Activated CD8-positive, alpha-beta memory T cell treated with anti-CD3 and anti-CD28 coated beads for 36 hours (primary cell): ENCODE data around the gene ZBTB9. TPM values are rescaled to one million over a fixed set of nuclear protein-coding genes. Genes with fewer than 3 reads are reported as not detected.

Source experiments
- CTCF ChIA-PET: fragments of 350-600 bp; sonication (Branson Sonifier 250); formaldehyde crosslinking; loops from one replicate; lab custom pipeline; 2021; ENCODE audit warnings: antibody characterized with exemption; lab: Charles Lee
- POLR2A ChIA-PET: fragments of 350-600 bp; sonication (Branson Sonifier 250); formaldehyde crosslinking; loops from one replicate; lab custom pipeline; 2021; ENCODE audit warnings: antibody characterized with exemption; lab: Charles Lee
- total RNA-seq, 2 experiments: library from RNA; stranded (reverse); gene quantifications; one replicate each; pipeline ENCODE4 v1.2.3, GENCODE V29; 2021

The ZBTB9 gene, protein sequence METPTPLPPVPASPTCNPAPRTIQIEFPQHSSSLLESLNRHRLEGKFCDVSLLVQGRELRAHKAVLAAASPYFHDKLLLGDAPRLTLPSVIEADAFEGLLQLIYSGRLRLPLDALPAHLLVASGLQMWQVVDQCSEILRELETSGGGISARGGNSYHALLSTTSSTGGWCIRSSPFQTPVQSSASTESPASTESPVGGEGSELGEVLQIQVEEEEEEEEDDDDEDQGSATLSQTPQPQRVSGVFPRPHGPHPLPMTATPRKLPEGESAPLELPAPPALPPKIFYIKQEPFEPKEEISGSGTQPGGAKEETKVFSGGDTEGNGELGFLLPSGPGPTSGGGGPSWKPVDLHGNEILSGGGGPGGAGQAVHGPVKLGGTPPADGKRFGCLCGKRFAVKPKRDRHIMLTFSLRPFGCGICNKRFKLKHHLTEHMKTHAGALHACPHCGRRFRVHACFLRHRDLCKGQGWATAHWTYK
- 10 to 100 TPM; 14.2 to 15.1 TPM for total RNA-seq

DNA sequence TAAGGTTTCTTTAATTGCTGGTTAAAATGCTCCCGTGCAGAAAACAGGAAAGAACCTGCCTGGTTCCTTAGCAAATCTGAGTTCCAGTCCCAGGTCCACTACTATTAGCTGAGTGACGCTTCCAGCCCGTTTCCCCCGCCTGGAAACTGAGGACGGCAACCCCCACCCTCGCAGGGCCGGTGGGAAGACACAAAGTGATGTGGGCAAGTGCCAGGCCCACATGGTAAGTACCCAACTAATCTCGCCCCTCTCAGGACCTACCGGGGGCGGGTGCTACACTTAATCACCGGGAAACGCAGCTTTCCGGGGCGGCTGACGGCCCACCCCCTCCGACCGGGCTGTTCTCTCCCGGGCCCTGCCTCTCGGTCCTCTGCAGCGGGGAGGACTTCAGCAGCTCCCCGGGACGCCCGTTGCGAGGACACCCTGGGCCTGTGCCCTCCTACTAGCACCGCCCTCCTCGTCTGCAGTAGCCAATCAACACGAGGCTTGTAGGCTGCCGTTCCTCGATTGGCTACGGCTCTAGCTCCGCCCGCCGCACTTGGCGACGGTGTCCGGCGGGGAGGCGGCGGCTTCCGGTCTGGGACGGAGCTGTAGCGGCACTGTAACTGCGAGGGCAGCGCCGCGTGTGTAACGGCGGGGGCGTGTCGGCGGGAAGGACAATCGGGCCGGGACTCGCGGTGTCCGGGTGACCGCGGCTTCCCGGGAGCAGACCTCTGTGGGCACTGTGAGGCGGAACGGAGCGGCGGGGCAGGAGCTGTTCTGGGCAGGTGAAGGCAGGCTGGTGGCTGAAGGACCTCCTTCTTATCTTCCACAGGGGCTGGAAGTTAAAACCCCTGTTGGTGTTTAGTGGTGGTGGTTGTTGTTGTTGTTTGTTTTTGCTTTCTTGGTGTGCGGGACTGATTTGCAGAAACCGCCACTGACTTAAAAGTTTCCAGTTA lies at the start of gene ZBTB9:
ZBTB9 (plus strand) TSS at position 568 of the 938 bp plus-strand sequence. CDS start 525 bp downstream, outside the sequence.
- ChIA-PET POLR2A (interaction anchor here (0.6 to 1.6 kb wide), 11 partner anchors 23 to 255 kb away, joined by 3 to 6 read pairs (median 4); partner anchors contain the start of gene ZBTB22), CTCF (interaction anchor here (0.9 to 1.6 kb wide), 6 partner anchors 23 to 125 kb away, joined by 3 to 8 read pairs (median 3); no protein-coding TSS in a partner anchor)

DNA sequence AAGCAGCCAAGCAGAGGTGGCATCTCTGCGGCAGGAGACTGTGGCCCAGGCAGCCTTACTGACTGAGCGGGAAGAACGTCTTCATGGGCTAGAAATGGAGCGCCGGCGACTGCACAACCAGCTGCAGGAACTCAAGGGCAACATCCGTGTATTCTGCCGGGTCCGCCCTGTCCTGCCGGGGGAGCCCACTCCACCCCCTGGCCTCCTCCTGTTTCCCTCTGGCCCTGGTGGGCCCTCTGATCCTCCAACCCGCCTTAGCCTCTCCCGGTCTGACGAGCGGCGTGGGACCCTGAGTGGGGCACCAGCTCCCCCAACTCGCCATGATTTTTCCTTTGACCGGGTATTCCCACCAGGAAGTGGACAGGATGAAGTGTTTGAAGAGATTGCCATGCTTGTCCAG lies 49.5 kb upstream of the ZBTB9 start:
- ChIA-PET POLR2A (no interaction called here), CTCF (no interaction called here)

DNA sequence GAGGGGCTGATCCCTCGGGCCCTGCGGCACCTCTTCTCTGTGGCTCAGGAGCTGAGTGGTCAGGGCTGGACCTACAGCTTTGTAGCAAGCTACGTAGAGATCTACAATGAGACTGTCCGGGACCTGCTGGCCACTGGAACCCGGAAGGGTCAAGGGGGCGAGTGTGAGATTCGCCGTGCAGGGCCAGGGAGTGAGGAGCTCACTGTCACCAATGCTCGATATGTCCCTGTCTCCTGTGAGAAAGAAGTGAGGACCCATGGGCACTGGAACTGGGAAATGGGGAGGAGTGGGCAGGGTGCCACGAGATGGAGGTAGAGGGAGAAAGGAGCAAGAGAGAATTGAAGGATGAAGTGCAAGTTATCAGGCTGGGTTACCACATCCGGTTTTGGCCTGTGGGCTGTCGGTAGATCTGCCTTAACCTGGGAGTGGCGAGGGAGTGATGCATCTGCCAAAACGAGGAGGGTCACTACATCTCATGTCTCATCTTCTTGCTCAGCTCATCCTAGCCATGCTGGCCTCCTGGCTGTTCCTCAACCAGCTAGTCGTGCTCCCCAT lies 48.9 kb upstream of the ZBTB9 start:
- CTCF ChIA-PET, result no interaction called here
- POLR2A ChIA-PET, result no interaction called here

DNA sequence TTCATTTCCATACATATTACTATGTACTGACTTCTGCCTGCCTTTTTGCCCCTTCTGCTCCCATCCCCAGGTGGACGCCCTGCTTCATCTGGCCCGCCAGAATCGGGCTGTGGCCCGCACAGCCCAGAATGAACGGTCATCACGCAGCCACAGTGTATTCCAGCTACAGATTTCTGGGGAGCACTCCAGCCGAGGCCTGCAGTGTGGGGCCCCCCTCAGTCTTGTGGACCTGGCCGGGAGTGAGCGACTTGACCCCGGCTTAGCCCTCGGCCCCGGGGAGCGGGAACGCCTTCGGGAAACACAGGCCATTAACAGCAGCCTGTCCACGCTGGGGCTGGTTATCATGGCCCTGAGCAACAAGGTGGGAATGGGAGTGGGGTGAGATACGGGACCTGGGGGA lies 48.2 kb upstream of the ZBTB9 start:
- POLR2A ChIA-PET, result no interaction called here
- CTCF ChIA-PET, result no interaction called here

DNA sequence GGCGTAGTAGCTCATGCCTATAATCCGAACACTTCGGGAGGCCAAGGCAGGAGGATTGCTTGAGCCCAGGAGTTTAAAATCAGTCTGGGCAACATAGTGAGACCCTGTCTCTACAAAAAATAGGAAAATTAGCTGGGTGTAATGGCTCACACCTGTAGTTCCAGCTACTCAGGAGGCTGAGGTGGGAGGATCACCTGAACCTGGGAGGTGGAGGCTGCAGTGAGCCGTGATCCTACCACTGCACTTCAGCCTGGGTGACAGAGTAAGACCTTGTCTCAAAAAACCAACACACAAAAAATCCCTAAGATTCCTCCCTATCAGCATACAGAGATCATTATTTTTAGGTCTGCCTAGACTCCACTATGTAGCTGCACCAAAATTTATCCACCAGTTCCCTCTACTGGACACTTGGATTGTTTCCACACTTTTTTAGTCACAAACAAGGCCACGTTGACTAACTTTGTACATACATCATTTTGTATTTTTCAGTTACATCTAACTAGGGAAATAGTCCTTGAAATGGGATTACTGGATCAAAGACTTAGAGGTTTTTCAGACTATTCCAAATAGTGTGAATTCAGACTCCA lies 47.2 kb upstream of the ZBTB9 start:
- CTCF ChIA-PET, result no interaction called here
- POLR2A ChIA-PET, result no interaction called here

DNA sequence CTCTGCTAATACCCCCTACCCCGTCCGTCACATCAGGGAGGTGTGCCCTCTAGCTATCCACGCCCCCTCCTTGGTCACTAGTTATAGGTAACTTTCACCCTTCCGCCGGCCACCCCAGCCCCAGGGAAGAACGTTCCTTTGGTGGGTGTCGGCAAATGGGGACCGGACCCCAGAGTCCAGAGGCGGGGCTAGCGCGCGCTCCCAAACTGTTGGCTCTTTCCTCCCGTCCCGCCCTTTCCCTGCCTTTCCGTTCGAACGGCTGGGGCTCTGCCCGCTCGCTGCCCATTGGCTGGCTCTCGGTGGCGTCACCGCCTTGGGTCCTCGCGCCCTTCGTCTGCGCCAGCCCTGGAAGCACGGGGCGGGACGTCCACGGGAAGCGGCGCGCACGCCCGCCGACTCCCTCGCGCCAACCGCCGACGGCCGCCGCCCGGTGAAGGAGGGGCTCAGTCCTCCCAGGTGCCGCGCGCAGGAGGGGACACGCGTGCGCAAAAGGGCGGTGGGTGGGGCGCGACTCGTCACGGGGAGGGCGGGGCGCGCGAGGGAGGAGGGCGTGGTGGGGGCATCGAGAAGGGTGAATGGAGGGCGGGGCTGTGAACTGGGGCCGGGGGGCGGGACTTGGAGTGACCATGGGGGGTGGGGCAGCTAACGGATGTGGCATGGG lies 44.2 kb upstream of the ZBTB9 start:
- POLR2A ChIA-PET, result interaction anchor here (1.3 to 1.4 kb wide), 2 partner anchors 18 to 44 kb away, joined by 5 to 6 read pairs; partner anchors contain the start of genes KIFC1 and ZBTB9

DNA sequence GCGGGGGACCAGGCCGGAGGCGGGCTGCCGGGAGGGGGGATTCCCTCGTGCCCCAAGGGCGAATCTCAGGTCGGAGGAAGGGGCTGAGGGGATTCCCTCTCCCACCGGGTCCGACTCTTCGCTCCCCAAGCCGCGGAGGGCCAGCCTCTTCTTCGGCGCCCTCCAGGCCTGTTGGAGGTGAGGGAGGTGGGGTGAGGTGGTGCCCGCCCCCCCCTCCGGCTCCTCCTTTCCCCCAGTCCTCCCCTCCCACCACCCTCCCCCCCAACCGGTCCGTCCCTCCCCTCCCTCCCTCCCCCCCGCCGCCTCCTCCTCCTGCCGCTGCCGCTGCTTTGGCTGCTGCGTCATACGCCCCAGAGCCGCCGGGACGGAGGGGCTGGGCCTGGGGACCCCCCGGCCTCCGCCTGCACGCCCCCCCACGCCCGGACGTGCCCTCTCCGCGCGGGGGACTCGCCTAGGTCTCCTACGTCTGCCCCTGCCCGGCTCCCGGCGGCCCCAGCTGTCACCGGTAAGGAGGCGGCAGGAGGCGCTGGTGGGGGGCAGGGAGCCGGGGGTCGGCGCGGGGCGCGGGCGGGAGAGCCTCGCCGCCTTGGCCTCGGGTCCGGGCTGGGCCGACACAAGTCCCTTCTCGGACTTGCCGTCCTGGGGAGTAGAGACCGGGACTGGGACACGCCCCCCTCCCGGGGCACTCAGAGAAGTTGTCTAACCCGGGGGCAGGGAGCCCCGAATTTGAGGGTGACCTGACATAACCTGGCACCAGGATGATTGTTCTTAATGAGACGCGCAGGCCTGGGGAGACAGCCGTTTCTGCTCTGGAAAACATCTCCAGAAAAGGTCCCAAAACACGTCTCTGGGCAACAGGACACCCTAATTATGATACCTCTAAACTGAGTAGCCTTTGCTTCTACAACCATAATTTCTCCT lies 43.4 kb upstream of the ZBTB9 start, which contains the start of gene PHF1:
PHF1 (plus strand) TSS at position 304 of the 921 bp plus-strand sequence. CDS start 1,250 bp downstream, outside the sequence.
- CTCF ChIA-PET, result no interaction called here

More for the DNA sequence above, 44.2 kb upstream of the ZBTB9 start:
- CTCF ChIA-PET, result interaction anchor here (0.8 kb wide), 1 partner anchor 21 kb away, joined by 5 read pairs; no protein-coding TSS in a partner anchor

DNA sequence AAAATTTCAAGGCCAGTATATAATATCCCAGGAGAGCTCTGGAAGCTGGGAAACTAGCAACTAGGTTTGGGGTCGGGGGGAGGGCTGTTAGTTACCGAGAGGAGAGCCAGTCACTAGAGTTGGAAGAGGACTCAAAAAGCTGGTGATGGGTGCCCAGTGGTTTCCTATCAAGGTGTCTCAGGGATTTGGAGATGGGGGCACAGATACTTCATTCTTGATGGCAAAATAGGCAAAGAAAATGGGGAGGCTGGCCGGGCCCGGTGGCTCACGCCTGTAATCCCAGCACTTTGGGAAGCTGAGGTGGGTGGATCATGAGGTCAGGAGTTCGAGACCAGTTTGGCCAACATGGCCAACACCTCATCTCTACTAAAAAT lies 42.8 kb upstream of the ZBTB9 start:
- ChIA-PET POLR2A (no interaction called here), CTCF (interaction anchor here (0.6 kb wide), 1 partner anchor 212 kb away, joined by 4 read pairs; no protein-coding TSS in a partner anchor)

More for the DNA sequence above, 43.4 kb upstream of the ZBTB9 start, which contains the start of gene PHF1:
- POLR2A ChIA-PET, result interaction anchor here (1.3 to 1.4 kb wide), 2 partner anchors 19 to 43 kb away, joined by 5 to 6 read pairs; partner anchors contain the start of genes KIFC1 and ZBTB9

DNA sequence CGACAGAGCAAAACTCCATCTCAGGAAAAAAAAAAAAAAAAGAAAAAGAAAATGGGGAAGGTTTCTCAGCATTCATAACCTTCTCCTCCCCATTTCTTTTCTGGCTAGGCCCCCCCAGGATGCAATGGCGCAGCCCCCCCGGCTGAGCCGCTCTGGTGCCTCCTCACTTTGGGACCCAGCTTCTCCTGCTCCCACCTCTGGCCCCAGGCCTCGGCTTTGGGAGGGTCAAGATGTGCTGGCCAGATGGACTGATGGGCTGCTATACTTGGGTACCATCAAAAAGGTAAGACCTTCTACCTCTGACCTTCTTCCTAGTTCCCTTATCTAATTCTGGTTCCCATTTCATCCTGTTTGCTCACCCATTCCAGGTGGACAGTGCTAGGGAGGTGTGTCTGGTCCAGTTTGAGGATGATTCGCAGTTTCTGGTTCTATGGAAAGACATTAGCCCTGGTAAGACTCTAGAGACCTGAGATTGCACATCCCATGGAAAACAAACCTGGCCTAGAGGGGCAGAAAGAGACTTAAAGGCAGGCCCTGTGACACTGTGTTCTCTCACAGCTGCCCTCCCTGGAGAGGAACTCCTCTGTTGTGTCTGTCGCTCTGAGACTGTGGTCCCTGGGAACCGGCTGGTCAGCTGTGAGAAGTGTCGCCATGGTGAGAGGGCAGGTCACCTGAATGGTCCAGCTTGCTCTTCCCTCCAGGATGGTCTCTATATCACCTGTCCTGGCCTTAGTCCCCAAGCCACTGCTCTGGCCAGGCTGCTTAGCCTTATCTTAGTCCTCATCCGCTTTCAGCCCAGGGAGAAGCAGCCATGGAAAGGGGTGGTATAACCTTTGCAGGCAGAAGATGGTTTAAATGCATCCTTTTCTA lies 42.0 kb upstream of the ZBTB9 start:
- ChIA-PET POLR2A (interaction anchor here (0.7 kb wide), 1 partner anchor 119 kb away, joined by 5 read pairs; no protein-coding TSS in a partner anchor), CTCF (interaction anchor here (0.6 kb wide), 1 partner anchor 211 kb away, joined by 4 read pairs; no protein-coding TSS in a partner anchor)

DNA sequence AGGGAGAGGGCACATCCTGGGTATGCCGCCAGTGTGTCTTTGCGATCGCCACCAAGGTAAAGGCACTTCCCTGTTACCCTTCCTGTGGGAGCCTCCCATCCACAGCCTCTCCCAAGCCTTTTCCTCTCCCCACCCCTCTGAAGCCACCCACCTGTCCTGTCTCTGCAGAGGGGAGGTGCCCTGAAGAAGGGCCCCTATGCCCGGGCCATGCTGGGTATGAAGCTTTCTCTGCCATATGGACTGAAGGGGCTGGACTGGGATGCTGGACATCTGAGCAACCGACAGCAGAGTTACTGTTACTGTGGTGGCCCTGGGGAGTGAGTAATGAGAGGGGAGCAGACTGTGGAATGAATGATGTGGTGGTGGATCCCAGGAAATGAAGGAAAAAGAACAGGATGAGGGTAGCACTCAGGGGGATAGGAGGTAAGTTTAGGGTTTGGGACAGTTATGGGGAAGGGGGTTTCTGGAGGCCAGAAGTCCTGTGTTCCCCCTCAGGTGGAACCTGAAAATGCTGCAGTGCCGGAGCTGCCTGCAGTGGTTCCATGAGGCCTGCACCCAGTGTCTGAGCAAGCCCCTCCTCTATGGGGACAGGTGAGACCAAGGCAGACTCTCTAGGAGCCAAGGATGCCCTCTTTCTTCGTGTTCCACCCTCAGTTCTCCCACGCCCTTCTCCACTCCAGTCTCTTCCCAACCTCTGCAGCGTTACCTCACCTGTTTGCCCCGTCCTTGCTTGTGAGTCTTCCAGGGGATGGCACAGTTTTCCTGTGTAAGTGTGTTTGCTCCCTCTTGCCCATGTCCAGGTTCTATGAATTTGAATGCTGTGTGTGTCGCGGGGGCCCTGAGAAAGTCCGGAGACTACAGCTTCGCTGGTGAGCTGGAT lies 40.9 kb upstream of the ZBTB9 start:
- CTCF ChIA-PET, result no interaction called here
- POLR2A ChIA-PET, result no interaction called here

DNA sequence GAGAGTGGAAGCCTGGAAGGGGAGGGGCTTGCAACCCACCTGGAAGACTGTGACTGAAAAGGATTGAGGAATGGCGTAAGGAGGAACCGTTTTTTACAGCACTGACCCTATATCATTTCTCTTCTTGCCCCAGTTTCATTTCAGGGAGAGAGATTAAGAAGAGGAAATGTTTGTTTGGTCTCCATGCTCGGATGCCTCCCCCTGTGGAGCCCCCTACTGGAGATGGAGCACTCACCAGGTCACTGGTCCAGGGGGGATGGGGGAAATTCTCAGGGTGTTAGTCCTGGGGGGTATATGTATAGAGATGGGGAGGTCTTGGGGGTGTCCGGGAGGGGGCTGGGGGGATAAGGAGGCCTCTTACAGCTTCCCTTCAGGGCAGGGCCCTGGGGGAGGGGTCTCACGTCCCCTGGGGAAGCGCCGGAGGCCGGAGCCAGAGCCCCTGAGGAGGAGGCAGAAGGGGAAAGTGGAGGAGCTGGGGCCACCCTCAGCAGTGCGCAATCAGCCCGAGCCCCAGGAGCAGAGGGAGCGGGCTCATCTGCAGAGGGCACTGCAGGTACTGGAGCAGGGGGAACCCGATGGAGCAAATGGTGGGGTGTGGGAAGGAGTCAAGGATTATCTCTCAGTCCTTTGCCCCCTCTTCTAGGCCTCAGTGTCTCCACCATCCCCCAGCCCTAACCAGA lies 39.6 kb upstream of the ZBTB9 start:
- ChIA-PET CTCF (no interaction called here), POLR2A (no interaction called here)

DNA sequence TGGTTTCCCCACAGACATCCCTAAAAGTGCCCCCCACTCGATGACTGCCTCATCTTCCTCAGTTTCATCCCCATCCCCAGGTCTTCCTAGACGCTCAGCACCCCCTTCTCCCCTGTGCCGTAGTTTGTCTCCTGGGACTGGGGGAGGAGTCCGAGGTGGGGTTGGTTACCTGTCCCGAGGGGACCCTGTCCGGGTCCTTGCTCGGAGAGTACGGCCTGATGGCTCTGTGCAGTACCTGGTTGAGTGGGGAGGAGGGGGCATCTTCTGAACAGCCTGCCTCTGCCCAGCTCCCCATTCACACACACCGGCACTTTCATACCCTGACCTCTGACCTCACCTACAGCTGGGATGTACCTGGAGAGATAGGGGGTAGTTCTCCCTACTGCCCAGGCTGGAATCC lies 38.5 kb upstream of the ZBTB9 start:
- POLR2A ChIA-PET, result no interaction called here
- CTCF ChIA-PET, result interaction anchor here (1.8 kb wide), 1 partner anchor 10 kb away, joined by 8 read pairs; no protein-coding TSS in a partner anchor

DNA sequence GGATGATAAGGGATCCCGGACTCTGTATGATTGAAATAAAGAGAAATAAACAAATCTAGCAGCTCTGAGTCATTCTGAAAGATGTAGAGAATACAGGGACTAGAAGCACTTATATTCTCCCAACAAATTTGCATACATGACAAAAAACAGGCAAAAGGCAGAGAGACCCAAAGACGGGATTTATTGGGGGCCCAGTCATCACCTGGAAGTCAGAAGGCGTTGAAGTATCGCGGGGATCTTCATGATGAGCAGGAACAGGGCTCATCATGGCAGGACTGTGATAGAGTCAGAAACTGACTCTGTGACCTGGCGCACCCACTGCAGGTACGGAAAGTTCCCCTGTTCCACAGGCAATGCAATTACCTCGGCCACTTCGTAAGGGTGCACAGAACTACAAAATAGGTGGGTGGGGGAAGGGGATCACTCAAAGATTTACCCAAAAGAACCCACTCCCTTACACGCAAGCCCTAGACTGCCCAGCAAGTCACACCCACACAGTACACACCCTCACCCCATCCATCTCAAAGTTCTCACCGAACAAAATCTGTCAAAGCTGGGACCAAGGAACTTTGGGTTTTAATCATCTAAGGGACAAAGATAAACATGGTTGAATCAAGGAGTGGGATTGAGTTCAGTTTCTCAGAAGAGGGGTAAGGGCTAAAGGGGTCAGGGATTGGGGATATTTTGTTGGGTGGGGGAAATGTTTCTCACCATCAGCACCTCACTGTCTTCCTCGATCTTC lies 37.8 kb upstream of the ZBTB9 start:
- POLR2A ChIA-PET, result no interaction called here
- CTCF ChIA-PET, result interaction anchor here (0.9 to 1.8 kb wide), 2 partner anchors 9 to 25 kb away, joined by 3 to 8 read pairs; partner anchors contain the start of gene KIFC1
